ENCODE data around the gene SMIM33. TPM values are rescaled to one million over a fixed set of nuclear protein-coding genes. Genes with fewer than 3 reads are reported as not detected.

Gene SMIM33
- total and polyA plus RNA-seq, 2 experiments from 2014 or later, result not detected

GRCh38 chr5:139458580-139459407 lies 12.0 kb upstream of the SMIM33 start:
- Histone ChIP-seq H3K9me3 (ENCODE audit: low read depth) (no peaks in the 10 kb centered on the region), H3K79me2 (ENCODE audit: insufficient read depth) (no peaks in the 10 kb centered on the region), H2AFZ (peak overlapping the region; percentile 61), H3K4me2 (ENCODE audit: unreplicated experiment) (no peak overlapping the region), H3K36me3 (ENCODE audit: low read depth) (no peaks in the 10 kb centered on the region), H4K20me1 (ENCODE audit: insufficient read depth) (no peaks in the 10 kb centered on the region), H3F3A (ENCODE audit: insufficient read depth) (peaks cover 7% of the 10 kb centered on the region; the same call in 1 of the 2 replicates), H3K4me1 (ENCODE audit: insufficient read depth) (peaks cover 29% of the 10 kb centered on the region), H3K4me3 (no peak overlapping the region), H3K27ac (peak overlapping the region; percentile 60), H3K9me2 (ENCODE audit: insufficient read depth) (no peaks in the 10 kb centered on the region), H3K9ac (no peak overlapping the region; the same call in 1 of the 2 replicates), H3K27me3 (replicated peaks; ENCODE audit: insufficient read depth) (no peaks in the 10 kb centered on the region)
- in situ Hi-C loops (cut with MboI), result no loop called here
- peak; percentile 94 for DNase-seq
- TF ChIP-seq EZH2 (IDR thresholded peaks at IDR 0.05; ENCODE audit: insufficient read depth, poor library complexity, severe bottlenecking), result no peak
- no peak for TF ChIP-seq EZH2phosphoT487 (IDR thresholded peaks at IDR 0.05; ENCODE audit: insufficient read depth, low read depth)
- WGBS, 2 experiments (ENCODE audit: low coverage in 1 of 2, low lambda C conversion rate in 2 of 2, missing lambda C conversion rate in 2 of 2), result 41 to 44% methylated on average over 8 of the region's 8 CpGs

DNA sequence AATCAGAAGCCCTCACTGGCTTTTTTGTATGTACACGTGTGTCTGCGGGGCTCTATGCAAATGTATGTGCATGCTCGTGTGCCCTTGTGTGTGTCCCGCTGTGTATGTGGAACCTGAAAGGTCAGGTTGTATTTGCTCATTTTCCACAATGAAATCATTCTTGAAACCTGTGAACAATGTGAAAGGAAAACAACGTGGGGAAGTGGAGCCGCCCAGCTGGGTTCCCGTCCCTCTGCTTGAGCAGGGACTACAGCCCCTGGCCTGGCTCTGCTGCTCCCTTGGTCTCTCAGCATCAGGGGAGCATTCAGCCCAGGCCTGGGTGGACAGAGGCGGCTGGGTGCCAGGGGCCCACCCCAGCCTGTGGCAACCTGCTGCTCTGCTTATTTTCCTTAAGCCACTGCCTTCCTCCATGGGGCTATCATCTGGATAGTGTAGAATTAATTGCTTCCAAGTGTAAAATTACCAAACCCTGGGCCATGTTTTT lies 11.3 kb upstream of the SMIM33 start:
- Histone ChIP-seq H3K27me3 (replicated peaks; ENCODE audit: insufficient read depth) (no peaks in the 10 kb centered on the region), H3K27ac (peak overlapping the region; percentile 60; the same call in 1 of the 2 replicates), H3K9me2 (ENCODE audit: insufficient read depth) (no peaks in the 10 kb centered on the region), H3K9me3 (ENCODE audit: low read depth) (no peaks in the 10 kb centered on the region), H4K20me1 (ENCODE audit: insufficient read depth) (no peaks in the 10 kb centered on the region), H3K4me3 (no peak overlapping the region), H3K4me1 (ENCODE audit: insufficient read depth) (peaks cover 29% of the 10 kb centered on the region), H3K9ac (no peak overlapping the region), H2AFZ (peak overlapping the region; percentile 61; the same call in 1 of the 2 replicates), H3K79me2 (ENCODE audit: insufficient read depth) (no peaks in the 10 kb centered on the region), H3F3A (ENCODE audit: insufficient read depth) (peaks cover 7% of the 10 kb centered on the region; the same call in 1 of the 2 replicates), H3K36me3 (ENCODE audit: low read depth) (no peaks in the 10 kb centered on the region), H3K4me2 (ENCODE audit: unreplicated experiment) (no peak overlapping the region)
- WGBS, 2 experiments (ENCODE audit: low coverage in 1 of 2, low lambda C conversion rate in 2 of 2, missing lambda C conversion rate in 2 of 2), result 81 to 85% methylated on average over 8 of the region's 8 CpGs
- no peak for DNase-seq
- TF ChIP-seq EZH2 (IDR thresholded peaks at IDR 0.05; ENCODE audit: insufficient read depth, poor library complexity, severe bottlenecking) (no peak), EZH2phosphoT487 (IDR thresholded peaks at IDR 0.05; ENCODE audit: insufficient read depth, low read depth) (no peak)
- in situ Hi-C loops (cut with MboI), result no loop called here

GRCh38 chr5:139460455-139460854 lies 10.3 kb upstream of the SMIM33 start:
- Histone ChIP-seq H3F3A (ENCODE audit: insufficient read depth) (peaks cover 7% of the 10 kb centered on the region; the same call in 1 of the 2 replicates), H3K36me3 (ENCODE audit: low read depth) (no peaks in the 10 kb centered on the region), H3K9ac (no peak overlapping the region), H3K27me3 (replicated peaks; ENCODE audit: insufficient read depth) (no peaks in the 10 kb centered on the region), H3K4me1 (ENCODE audit: insufficient read depth) (peaks cover 29% of the 10 kb centered on the region), H3K9me3 (ENCODE audit: low read depth) (no peaks in the 10 kb centered on the region), H3K4me3 (no peak overlapping the region), H2AFZ (no peak overlapping the region), H3K4me2 (ENCODE audit: unreplicated experiment) (no peak overlapping the region), H3K27ac (no peak overlapping the region), H3K9me2 (ENCODE audit: insufficient read depth) (no peaks in the 10 kb centered on the region), H4K20me1 (ENCODE audit: insufficient read depth) (no peaks in the 10 kb centered on the region), H3K79me2 (ENCODE audit: insufficient read depth) (no peaks in the 10 kb centered on the region)
- TF ChIP-seq EZH2 (IDR thresholded peaks at IDR 0.05; ENCODE audit: insufficient read depth, poor library complexity, severe bottlenecking), result no peak
- TF ChIP-seq EZH2phosphoT487 (IDR thresholded peaks at IDR 0.05; ENCODE audit: insufficient read depth, low read depth), result no peak
- no peak for DNase-seq
- in situ Hi-C loops (cut with MboI), result no loop called here
- 79 to 95% methylated on average over 1 of the region's 1 CpG for WGBS, 2 experiments (ENCODE audit: low coverage in 1 of 2, low lambda C conversion rate in 2 of 2, missing lambda C conversion rate in 2 of 2)

DNA sequence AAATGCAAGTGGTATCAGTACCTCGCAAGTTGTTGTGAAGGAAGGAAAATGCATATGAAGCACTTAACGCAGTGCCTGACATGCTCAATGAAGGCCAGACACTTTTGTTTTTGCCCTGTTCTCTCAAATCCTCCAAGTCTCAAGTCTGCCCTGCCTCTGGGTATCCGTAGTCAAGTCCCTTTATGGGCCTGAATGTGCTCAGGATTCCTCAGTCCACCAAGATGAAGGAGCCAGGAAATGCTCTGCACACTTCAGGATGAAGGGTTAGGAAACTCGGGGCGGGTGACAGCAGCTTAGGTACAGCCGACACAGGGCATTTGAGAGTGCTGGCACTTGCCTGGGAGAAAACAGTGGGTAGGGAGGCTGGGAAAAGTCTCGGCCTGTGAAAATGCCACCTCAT lies 9.6 kb upstream of the SMIM33 start:
- no peaks in the 10 kb centered on the region for H3K9me3 ChIP-seq (ENCODE audit: low read depth)
- no peaks in the 10 kb centered on the region for H3K9me2 ChIP-seq (ENCODE audit: insufficient read depth)
- H3K4me2 ChIP-seq (ENCODE audit: unreplicated experiment), result no peak overlapping the region
- no peak for DNase-seq
- no peak overlapping the region for H3K9ac ChIP-seq
- no peaks in the 10 kb centered on the region for H3K79me2 ChIP-seq (ENCODE audit: insufficient read depth)
- no peak overlapping the region for H3K27ac ChIP-seq
- in situ Hi-C loops (cut with MboI), result no loop called here
- H3K4me3 ChIP-seq, result no peak overlapping the region
- peaks cover 29% of the 10 kb centered on the region for H3K4me1 ChIP-seq (ENCODE audit: insufficient read depth)
- H2AFZ ChIP-seq, result no peak overlapping the region
- H4K20me1 ChIP-seq (ENCODE audit: insufficient read depth), result no peaks in the 10 kb centered on the region
- peaks cover 7% of the 10 kb centered on the region; the same call in 1 of the 2 replicates for H3F3A ChIP-seq (ENCODE audit: insufficient read depth)
- no peaks in the 10 kb centered on the region for H3K27me3 ChIP-seq (replicated peaks; ENCODE audit: insufficient read depth)
- WGBS, 2 experiments (ENCODE audit: low coverage in 1 of 2, low lambda C conversion rate in 2 of 2, missing lambda C conversion rate in 2 of 2), result 96 to 99% methylated on average over 7 of the region's 7 CpGs
- no peak for TF ChIP-seq EZH2phosphoT487 (IDR thresholded peaks at IDR 0.05; ENCODE audit: insufficient read depth, low read depth)
- TF ChIP-seq EZH2 (IDR thresholded peaks at IDR 0.05; ENCODE audit: insufficient read depth, poor library complexity, severe bottlenecking), result no peak
- no peaks in the 10 kb centered on the region for H3K36me3 ChIP-seq (ENCODE audit: low read depth)

Data from GM23248 (cell line).